ENCODE results near the gene NAT14.

GRCh38 chr19:55446060-55446459, 38.9 kb upstream of the NAT14 start:
- TF ChIP-seq CTCF (IDR thresholded peaks at IDR 0.05) = no peak
- TF ChIP-seq POLR2A (IDR thresholded peaks at IDR 0.05) = no peak

Measured in esophagus squamous epithelium (tissue), 4 donors.